GM19455 (cell line): Measurements from ENCODE around the gene HPN.

Experiments used
- ATAC-seq: cut with Tn5 transposase; IDR thresholded peaks from one replicate; pipeline ENCODE4 v1.9.1; 2021; ENCODE audit not compliant: unreplicated experiment

The HPN gene

GRCh38 chr19:35080613-35081170 lies 39.2 kb downstream of the HPN start:
- no peak for ATAC-seq

- no peak for ATAC-seq
Observed at GRCh38 chr19:35081201-35081600, 39.7 kb downstream of the HPN start.

GRCh38 chr19:35083691-35084508 lies 42.4 kb downstream of the HPN start:
- ATAC-seq = no peak

- ATAC-seq = no peak
Observed at GRCh38 chr19:35084509-35084762, 42.9 kb downstream of the HPN start.

- ATAC-seq = no peak
Observed at GRCh38 chr19:35085947-35086346, 44.4 kb downstream of the HPN start.

GRCh38 chr19:35086455-35086854 lies 44.9 kb downstream of the HPN start:
- ATAC-seq = no peak

GRCh38 chr19:35087393-35087792 lies 45.9 kb downstream of the HPN start:
- ATAC-seq = no peak

GRCh38 chr19:35088131-35088913 lies 46.8 kb downstream of the HPN start:
- no peak for ATAC-seq

GRCh38 chr19:35089554-35089953 lies 48.0 kb downstream of the HPN start:
- no peak for ATAC-seq

GRCh38 chr19:35090160-35090505 lies 48.6 kb downstream of the HPN start:
- no peak for ATAC-seq

- ATAC-seq = no peak
Observed at GRCh38 chr19:35090506-35091214, 49.1 kb downstream of the HPN start.

GRCh38 chr19:35093430-35093829 lies 51.9 kb downstream of the HPN start:
- ATAC-seq = no peak

- no peak for ATAC-seq
Observed at GRCh38 chr19:35093941-35094647, 52.6 kb downstream of the HPN start.

- no peak for ATAC-seq
Observed at GRCh38 chr19:35094656-35095055, 53.1 kb downstream of the HPN start.

GRCh38 chr19:35095667-35096368 lies 54.3 kb downstream of the HPN start:
- no peak for ATAC-seq

- no peak for ATAC-seq
Observed at GRCh38 chr19:35098413-35099049, 57.0 kb downstream of the HPN start.

GRCh38 chr19:35099155-35099896 lies 57.8 kb downstream of the HPN start:
- ATAC-seq = no peak

- ATAC-seq = no peak
Observed at GRCh38 chr19:35099897-35100275, 58.4 kb downstream of the HPN start.
